CD4-positive, alpha-beta memory T cell (primary cell): ENCODE data around the gene ZBTB24. TPM values are rescaled to one million over a fixed set of nuclear protein-coding genes. Genes with fewer than 3 reads are reported as not detected.

Experiments used
- CTCF ChIA-PET: fragments of 350-600 bp; sonication (Branson Sonifier 250); formaldehyde crosslinking; loops from one replicate; lab custom pipeline; 2021; ENCODE audit warnings: inconsistent platforms; ENCODE audit not compliant: partially characterized antibody; lab: Charles Lee
- POLR2A ChIA-PET: fragments of 350-600 bp; sonication (Branson Sonifier 250); formaldehyde crosslinking; loops from one replicate; lab custom pipeline; 2021; ENCODE audit not compliant: partially characterized antibody; lab: Charles Lee
- DNase-seq, 5 donors: peaks; one replicate each; pipeline versions ENCODE4 v3.0.0 to v3.0.0-alpha.2; 2020 to 2022; ENCODE audit warnings: mixed read lengths in 1 of 5
- H3K27ac ChIP-seq: one replicate; pipeline ENCODE4 v1.7.0; 2013; ENCODE audit warnings: low read depth, low read length
- H3K27me3 ChIP-seq: 2 replicates; pipeline ENCODE4 v1.7.0; 2013; ENCODE audit warnings: mild to moderate bottlenecking, low read length, moderate library complexity; ENCODE audit not compliant: insufficient read depth
- H3K36me3 ChIP-seq: 2 replicates; pipeline ENCODE4 v1.7.0; 2013; ENCODE audit warnings: mild to moderate bottlenecking, low read length, moderate library complexity; ENCODE audit not compliant: insufficient read depth
- H3K4me1 ChIP-seq: 2 replicates; pipeline ENCODE4 v1.7.0; 2013; ENCODE audit warnings: mild to moderate bottlenecking, low read length, moderate library complexity; ENCODE audit not compliant: insufficient read depth
- H3K4me3 ChIP-seq, 2 donors: one replicate each; pipeline ENCODE4 v1.7.0; 2013; ENCODE audit warnings: low read length in 2 of 2, mild to moderate bottlenecking in 1 of 2
- H3K9me3 ChIP-seq, 2 donors: one replicate each; pipeline ENCODE4 v1.7.0; 2013; ENCODE audit warnings: low read length in 2 of 2, control low read depth in 1 of 2; ENCODE audit not compliant: control insufficient read depth in 1 of 2
- H3K27ac Mint-ChIP-seq, 7 donors: one replicate each; pipeline ENCODE4 v1.8.0; 2020 to 2021; ENCODE audit warnings: mixed read lengths in 7 of 7, mild to moderate bottlenecking in 6 of 7, inconsistent platforms in 3 of 7, moderate library complexity in 3 of 7
- H3K27me3 Mint-ChIP-seq, 2 donors: one replicate each; pipeline ENCODE4 v1.8.0; 2020 to 2021; ENCODE audit warnings: mixed read lengths in 2 of 2
- H3K36me3 Mint-ChIP-seq, 2 donors: one replicate each; pipeline ENCODE4 v1.8.0; 2020 to 2021; ENCODE audit warnings: mixed read lengths in 2 of 2, inconsistent platforms in 1 of 2, mild to moderate bottlenecking in 1 of 2
- H3K4me1 Mint-ChIP-seq, 4 donors: one replicate each; pipeline ENCODE4 v1.8.0; 2020 to 2021; ENCODE audit warnings: mixed read lengths in 4 of 4, mild to moderate bottlenecking in 1 of 4
- H3K4me3 Mint-ChIP-seq, 8 donors: one replicate each; pipeline ENCODE4 v1.8.0; 2020 to 2021; ENCODE audit warnings: mixed read lengths in 8 of 8, mild to moderate bottlenecking in 7 of 8, moderate library complexity in 6 of 8, inconsistent platforms in 3 of 8
- H3K9me3 Mint-ChIP-seq, 8 donors: one replicate each; pipeline ENCODE4 v1.8.0; 2020 to 2021; ENCODE audit warnings: mixed read lengths in 8 of 8, mild to moderate bottlenecking in 5 of 8, inconsistent platforms in 3 of 8, moderate library complexity in 1 of 8
- intact Hi-C: fragments of 100-400 bp; cut with micrococcal nuclease; formaldehyde crosslinking; loops from one replicate; pipeline ENCODE4 v1.15.1; 2023
- polyA plus RNA-seq, 2 donors: library from polyadenylated mRNA; unstranded; fragments of 300-500 nt; fragmentation: Illumina TruSeq; gene quantifications; one replicate each; pipeline ENCODE4 v1.2.3, GENCODE V29; 2021
- total RNA-seq, 2 experiments: library from RNA; stranded (reverse); gene quantifications; one replicate each; pipeline ENCODE4 v1.2.3, GENCODE V29; 2021

Gene ZBTB24
- total and polyA plus RNA-seq, 4 experiments from 2014 or later: 8.5 to 28.4 (median 19.3) TPM

DNA sequence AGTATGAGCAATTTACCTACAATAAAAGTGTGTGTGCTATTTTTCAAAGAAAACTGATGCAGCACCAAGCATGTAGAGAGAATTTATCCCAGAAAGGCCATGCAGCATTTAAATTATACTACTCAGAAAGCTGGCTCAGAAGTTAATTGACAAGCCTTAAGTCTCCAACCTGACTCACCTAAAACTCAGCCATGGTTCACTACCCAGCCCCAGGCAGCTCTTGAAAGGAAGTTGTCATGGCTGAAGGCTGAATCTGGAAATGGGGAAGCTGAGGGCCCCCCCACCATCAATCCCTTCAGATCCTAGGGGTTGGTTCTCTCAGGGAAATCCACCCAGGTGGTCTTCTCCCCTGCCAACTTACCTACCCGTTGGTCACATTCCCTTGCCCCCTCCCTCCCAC, 62.3 kb downstream of the ZBTB24 start:
- ChIA-PET CTCF (no interaction called here), POLR2A (no interaction called here)
- Histone ChIP-seq H3K4me1 (no peaks in the 10 kb centered on the region), H3K9me3 (no peaks in the 10 kb centered on the region), H3K27ac (no peak overlapping the region), H3K36me3 (no peaks in the 10 kb centered on the region), H3K4me3 (no peak overlapping the region), H3K27me3 (no peaks in the 10 kb centered on the region)
- no peaks in the 10 kb centered on the region for H3K9me3 Mint-ChIP-seq
- peaks cover 0 to 2% (median 0%) of the 10 kb centered on the region in 4 donors for H3K4me1 Mint-ChIP-seq
- H3K27me3 Mint-ChIP-seq: peaks cover 0 to 1% of the 10 kb centered on the region in 2 donors
- intact Hi-C loops: no loop called here
- H3K4me3 Mint-ChIP-seq: no peak overlapping the region
- DNase-seq: no peak
- H3K36me3 Mint-ChIP-seq: no peaks in the 10 kb centered on the region
- peak overlapping the region in 1 of 7 donors; percentile 2 for H3K27ac Mint-ChIP-seq

- Mint-ChIP-seq H3K9me3 (peaks cover 0 to 2% (median 0%) of the 10 kb centered on the region in 8 donors), H3K4me1 (no peaks in the 10 kb centered on the region), H3K27me3 (peaks cover 2 to 4% of the 10 kb centered on the region in 2 donors), H3K4me3 (no peak overlapping the region), H3K27ac (no peak overlapping the region), H3K36me3 (no peaks in the 10 kb centered on the region)
- Histone ChIP-seq H3K36me3 (no peaks in the 10 kb centered on the region), H3K4me1 (no peaks in the 10 kb centered on the region), H3K4me3 (no peak overlapping the region), H3K9me3 (no peaks in the 10 kb centered on the region), H3K27me3 (no peaks in the 10 kb centered on the region), H3K27ac (no peak overlapping the region)
- DNase-seq: no peak
- intact Hi-C loops: no loop called here
- ChIA-PET CTCF (no interaction called here), POLR2A (no interaction called here)
Measured at GRCh38 chr6:109417646-109418045, 65.4 kb downstream of the ZBTB24 start.

Other genes starting within 250 kb of the ZBTB24 start
- 100 to 1,000 TPM; 222 to 231 TPM for gene CD164, start 100.8 kb downstream of the ZBTB24 start, total RNA-seq
- gene CD164, start 100.8 kb downstream of the ZBTB24 start, polyA plus RNA-seq: 100 to 1,000 TPM; 302 to 445 TPM
- under 1 TPM; 0.39 to 0.52 TPM for gene PPIL6, start 42.6 kb downstream of the ZBTB24 start, total RNA-seq
- gene PPIL6, start 42.6 kb downstream of the ZBTB24 start, polyA plus RNA-seq: under 1 TPM; 0.33 to 0.35 TPM
- 10 to 100 TPM; 21.7 to 23.6 TPM for gene SMPD2, start 42.5 kb downstream of the ZBTB24 start, total RNA-seq
- 10 to 100 TPM in 1 of 2 donors, 1 to 10 TPM in 1; 8.2 to 15.8 TPM for gene SMPD2, start 42.5 kb downstream of the ZBTB24 start, polyA plus RNA-seq
- 10 to 100 TPM; 76.5 to 79.3 TPM for gene MICAL1, start 27.4 kb downstream of the ZBTB24 start, total RNA-seq
- 10 to 100 TPM in 1 of 2 donors, 1 to 10 TPM in 1; 9.0 to 23.5 TPM for gene MICAL1, start 27.4 kb downstream of the ZBTB24 start, polyA plus RNA-seq
- gene AK9, start 208.0 kb upstream of the ZBTB24 start, total RNA-seq: 10 to 100 TPM; 15.6 to 18.4 TPM
- 1 to 10 TPM; 5.1 to 9.3 TPM for gene AK9, start 208.0 kb upstream of the ZBTB24 start, polyA plus RNA-seq
- 10 to 100 TPM; 14.4 to 14.8 TPM for gene FIG4, start 208.1 kb upstream of the ZBTB24 start, total RNA-seq
- gene FIG4, start 208.1 kb upstream of the ZBTB24 start, polyA plus RNA-seq: 10 to 100 TPM; 16.3 to 28.5 TPM